ENCODE results near the gene SKIL. TPM values are rescaled to one million over a fixed set of nuclear protein-coding genes. Genes with fewer than 3 reads are reported as not detected.
A peak's percentile ranks its signal among the peaks of the same experiment; 100 is the strongest.

The SKIL gene
- total RNA-seq, 3 donors from 2014 or later, result 19.3 to 23.4 (median 20.0) TPM

GRCh38 chr3:170425491-170426239 is 68.2 kb downstream of the SKIL start:
- no peaks in the 10 kb centered on the region for H3K36me3 Mint-ChIP-seq (ENCODE audit: insufficient read depth)
- DNase-seq, result no peak
- ATAC-seq, result no peak

DNA sequence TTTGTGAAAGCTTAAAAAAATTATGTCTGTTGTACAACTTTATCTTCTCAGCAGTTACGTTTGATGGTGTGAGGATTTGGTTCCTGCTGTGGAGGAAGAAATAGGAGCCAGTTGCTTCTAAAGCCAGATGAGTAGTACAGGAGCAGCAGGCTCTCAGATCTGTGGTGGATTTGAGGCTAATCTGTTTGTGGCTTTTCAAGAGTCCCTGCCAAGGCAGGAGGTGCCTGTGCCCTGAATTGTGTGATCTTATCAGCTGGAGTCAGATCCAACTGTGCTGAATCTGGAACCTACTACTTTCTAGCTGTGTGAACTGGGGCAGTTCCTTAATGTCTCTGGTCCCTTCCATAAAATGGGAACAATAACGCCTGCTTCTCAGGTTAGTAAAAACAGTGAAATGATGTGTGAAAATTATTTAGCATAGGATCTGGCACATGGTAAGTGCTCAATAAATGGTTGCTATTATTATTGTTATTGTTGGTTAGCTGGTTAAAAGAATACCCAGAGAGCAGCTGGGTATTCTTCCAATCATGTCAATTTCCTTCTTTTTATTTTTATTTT is 68.8 kb downstream of the SKIL start:
- Mint-ChIP-seq H3K27me3 (ENCODE audit: low read depth) (peaks cover 8% of the 10 kb centered on the region), H3K4me3 (no peak overlapping the region), H3K9me3 (no peaks in the 10 kb centered on the region), H3K4me1 (ENCODE audit: low read depth) (peaks cover 17% of the 10 kb centered on the region), H3K36me3 (ENCODE audit: insufficient read depth) (no peaks in the 10 kb centered on the region)
- no peak for ATAC-seq
- DNase-seq, result no peak

More at GRCh38 chr3:170425491-170426239, 68.2 kb downstream of the SKIL start:
- H3K9me3 Mint-ChIP-seq, result no peaks in the 10 kb centered on the region
- H3K27me3 Mint-ChIP-seq (ENCODE audit: low read depth), result peaks cover 13% of the 10 kb centered on the region
- peaks cover 17% of the 10 kb centered on the region for H3K4me1 Mint-ChIP-seq (ENCODE audit: low read depth)
- no peak overlapping the region for H3K4me3 Mint-ChIP-seq

DNA sequence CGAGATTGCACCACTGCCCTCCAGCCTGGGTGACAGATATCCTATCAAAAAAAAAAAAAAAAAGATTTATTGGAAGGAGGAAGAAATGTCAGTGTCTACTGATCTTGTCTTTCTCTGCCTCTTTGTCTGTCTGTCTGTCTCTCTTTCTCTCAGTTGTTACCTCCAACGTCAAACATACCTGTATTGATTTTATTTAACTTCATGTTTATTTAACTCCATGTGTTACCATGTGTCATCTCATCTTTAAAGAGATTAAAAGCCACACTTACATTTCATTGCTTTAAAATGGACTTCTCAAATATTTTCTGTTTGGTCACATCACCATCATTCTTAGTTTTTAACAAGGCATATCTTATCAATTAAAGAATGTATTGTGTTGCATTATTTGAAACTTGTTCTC is 70.6 kb downstream of the SKIL start:
- no peaks in the 10 kb centered on the region for H3K9me3 Mint-ChIP-seq
- no peak overlapping the region for H3K4me3 Mint-ChIP-seq
- DNase-seq, result no peak
- no peaks in the 10 kb centered on the region for H3K36me3 Mint-ChIP-seq (ENCODE audit: insufficient read depth)
- H3K4me1 Mint-ChIP-seq (ENCODE audit: low read depth), result peaks cover 17% of the 10 kb centered on the region
- ATAC-seq, result no peak
- H3K27me3 Mint-ChIP-seq (ENCODE audit: low read depth), result no peaks in the 10 kb centered on the region

DNA sequence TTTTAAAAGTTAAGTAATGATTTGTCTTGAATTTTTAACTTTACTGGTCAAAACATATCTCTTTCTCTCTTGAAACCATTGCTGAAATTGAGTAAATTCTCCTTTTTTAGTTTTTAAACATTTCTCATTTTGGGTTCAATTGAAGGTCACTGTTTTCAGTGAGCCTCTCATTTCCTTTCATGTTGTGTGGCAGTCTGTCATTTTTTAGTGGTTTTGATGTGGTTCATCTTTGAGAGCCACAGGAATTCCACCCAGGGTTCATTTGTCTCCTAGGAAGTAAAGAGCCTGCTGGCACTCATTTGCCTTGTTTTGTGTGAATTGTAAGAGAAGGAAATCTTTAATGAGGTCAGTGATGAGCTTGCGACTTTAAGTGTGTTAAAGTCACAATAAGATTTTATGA is 71.5 kb downstream of the SKIL start:
- H3K36me3 Mint-ChIP-seq (ENCODE audit: insufficient read depth), result no peaks in the 10 kb centered on the region
- no peak overlapping the region for H3K4me3 Mint-ChIP-seq
- peaks cover 17% of the 10 kb centered on the region for H3K4me1 Mint-ChIP-seq (ENCODE audit: low read depth)
- H3K27me3 Mint-ChIP-seq (ENCODE audit: low read depth), result no peaks in the 10 kb centered on the region
- DNase-seq (no peak), ATAC-seq (peak; percentile 30 to 38)
- no peaks in the 10 kb centered on the region for H3K9me3 Mint-ChIP-seq

- Mint-ChIP-seq H3K36me3 (ENCODE audit: insufficient read depth) (no peaks in the 10 kb centered on the region), H3K9me3 (no peaks in the 10 kb centered on the region), H3K27me3 (ENCODE audit: low read depth) (no peaks in the 10 kb centered on the region), H3K4me1 (ENCODE audit: low read depth) (peaks cover 17% of the 10 kb centered on the region), H3K4me3 (no peak overlapping the region)
- ATAC-seq, result no peak
- DNase-seq, result no peak
Measured at GRCh38 chr3:170431054-170431453, 73.5 kb downstream of the SKIL start.

DNA sequence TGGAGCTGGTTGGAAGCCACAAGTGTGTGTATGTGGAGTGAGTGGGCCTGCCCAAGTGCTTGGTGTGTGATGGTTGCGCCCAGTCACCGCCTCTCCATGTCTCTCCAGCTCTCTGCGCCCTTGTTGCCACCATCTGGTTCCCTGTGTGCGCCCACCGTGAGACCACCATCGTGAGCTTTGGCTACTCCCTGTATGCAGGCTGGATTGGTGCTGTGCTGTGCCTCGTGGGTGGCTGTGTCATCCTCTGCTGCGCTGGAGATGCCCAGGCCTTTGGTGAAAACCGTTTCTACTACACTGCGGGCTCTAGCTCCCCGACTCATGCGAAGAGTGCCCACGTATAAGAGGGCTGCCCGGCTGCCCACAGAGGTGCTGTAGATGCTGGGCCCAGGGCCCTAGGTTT is 74.9 kb downstream of the SKIL start:
- ATAC-seq (no peak), DNase-seq (no peak)
- Mint-ChIP-seq H3K9me3 (no peaks in the 10 kb centered on the region), H3K27me3 (ENCODE audit: low read depth) (no peaks in the 10 kb centered on the region), H3K4me1 (ENCODE audit: low read depth) (peaks cover 17% of the 10 kb centered on the region), H3K36me3 (ENCODE audit: insufficient read depth) (no peaks in the 10 kb centered on the region), H3K4me3 (no peak overlapping the region)

GRCh38 chr3:170436697-170437096 is 79.2 kb downstream of the SKIL start:
- DNase-seq (no peak), ATAC-seq (no peak)
- H3K4me1 Mint-ChIP-seq (ENCODE audit: low read depth), result no peaks in the 10 kb centered on the region
- H3K36me3 Mint-ChIP-seq (ENCODE audit: insufficient read depth), result no peaks in the 10 kb centered on the region
- H3K9me3 Mint-ChIP-seq, result no peaks in the 10 kb centered on the region
- no peak overlapping the region for H3K4me3 Mint-ChIP-seq
- peaks cover 12% of the 10 kb centered on the region for H3K27me3 Mint-ChIP-seq (ENCODE audit: low read depth)

- H3K4me3 Mint-ChIP-seq, result no peak overlapping the region
- peaks cover 13% of the 10 kb centered on the region for H3K27me3 Mint-ChIP-seq (ENCODE audit: low read depth)
- no peaks in the 10 kb centered on the region for H3K36me3 Mint-ChIP-seq (ENCODE audit: insufficient read depth)
- H3K9me3 Mint-ChIP-seq, result no peaks in the 10 kb centered on the region
- no peak for ATAC-seq
- DNase-seq, result no peak
- no peaks in the 10 kb centered on the region for H3K4me1 Mint-ChIP-seq (ENCODE audit: low read depth)
Measured at GRCh38 chr3:170437176-170437575, 79.7 kb downstream of the SKIL start.

GRCh38 chr3:170437696-170438407 is 80.3 kb downstream of the SKIL start:
- no peak for ATAC-seq
- H3K36me3 Mint-ChIP-seq (ENCODE audit: insufficient read depth), result no peaks in the 10 kb centered on the region

DNA sequence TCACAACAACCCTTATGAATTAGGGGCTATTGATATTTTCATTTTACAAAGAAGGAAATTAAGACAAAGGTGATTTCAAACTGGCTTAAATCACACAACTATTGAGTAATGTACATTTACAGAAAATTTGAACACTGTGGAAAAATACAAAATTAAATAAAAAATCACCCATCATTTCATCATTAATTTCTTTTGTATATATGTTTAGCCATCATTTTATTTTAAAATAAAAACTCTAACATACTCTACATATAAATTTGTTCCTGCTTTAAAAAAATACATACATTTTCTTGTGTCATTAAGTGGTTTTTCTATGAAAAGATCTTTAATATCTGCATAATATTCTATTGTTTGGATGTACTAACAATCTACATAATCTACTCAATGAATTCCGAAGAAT is 81.3 kb downstream of the SKIL start:
- ATAC-seq, result no peak
- H3K36me3 Mint-ChIP-seq (ENCODE audit: insufficient read depth), result no peaks in the 10 kb centered on the region
- H3K4me1 Mint-ChIP-seq (ENCODE audit: low read depth), result no peaks in the 10 kb centered on the region
- no peak for DNase-seq
- no peak overlapping the region for H3K4me3 Mint-ChIP-seq
- H3K27me3 Mint-ChIP-seq (ENCODE audit: low read depth), result peaks cover 18% of the 10 kb centered on the region
- H3K9me3 Mint-ChIP-seq, result no peaks in the 10 kb centered on the region

More at GRCh38 chr3:170437696-170438407, 80.3 kb downstream of the SKIL start:
- Mint-ChIP-seq H3K4me1 (ENCODE audit: low read depth) (no peaks in the 10 kb centered on the region), H3K27me3 (ENCODE audit: low read depth) (peaks cover 18% of the 10 kb centered on the region), H3K4me3 (no peak overlapping the region), H3K9me3 (no peaks in the 10 kb centered on the region)
- DNase-seq, result no peak

DNA sequence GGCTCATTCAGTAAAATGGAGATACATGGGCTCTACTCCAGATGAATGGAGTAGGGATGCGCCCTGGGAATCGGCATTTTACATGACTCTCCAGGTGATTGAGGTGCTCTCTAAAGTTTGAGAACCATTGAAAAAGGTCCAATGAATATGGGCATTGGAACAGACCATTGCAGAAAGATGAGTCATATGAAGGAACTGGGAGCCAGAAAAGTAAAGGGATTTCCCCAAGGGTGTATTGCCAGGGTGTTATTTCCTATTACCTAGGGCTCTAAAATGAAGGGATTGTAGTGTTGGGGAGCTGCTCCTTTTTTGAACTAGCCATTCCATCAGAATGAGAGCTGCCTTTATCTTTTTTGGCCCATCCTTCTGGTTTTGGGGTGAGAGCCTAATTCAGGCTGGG is 82.8 kb downstream of the SKIL start:
- ATAC-seq, result no peak

DNA sequence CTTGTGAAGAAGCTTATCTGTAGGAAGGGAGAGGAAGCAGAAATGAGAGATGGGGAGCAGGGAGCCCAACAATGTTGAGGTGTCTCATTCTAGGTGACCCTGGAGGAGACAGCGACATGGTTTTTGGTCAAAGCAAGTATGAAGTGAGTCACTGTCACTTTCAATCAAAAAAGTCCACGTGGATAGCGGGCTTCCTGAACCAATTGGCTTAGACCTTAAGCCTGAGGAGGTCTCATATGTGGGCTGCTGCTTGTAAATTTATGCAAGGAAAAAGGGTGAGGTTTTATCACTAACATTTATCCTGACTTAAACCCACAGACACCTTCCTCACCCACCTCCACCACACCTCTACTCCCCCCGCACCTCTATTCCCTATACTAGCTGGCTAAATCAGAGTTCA is 83.9 kb downstream of the SKIL start:
- Mint-ChIP-seq H3K27me3 (ENCODE audit: low read depth) (peaks cover 18% of the 10 kb centered on the region), H3K9me3 (no peaks in the 10 kb centered on the region), H3K4me3 (no peak overlapping the region)

More for the DNA sequence above, 82.8 kb downstream of the SKIL start:
- Mint-ChIP-seq H3K4me1 (ENCODE audit: low read depth) (no peaks in the 10 kb centered on the region), H3K36me3 (ENCODE audit: insufficient read depth) (no peaks in the 10 kb centered on the region), H3K9me3 (no peaks in the 10 kb centered on the region), H3K4me3 (no peak overlapping the region), H3K27me3 (ENCODE audit: low read depth) (peaks cover 18% of the 10 kb centered on the region)
- no peak for DNase-seq

DNA sequence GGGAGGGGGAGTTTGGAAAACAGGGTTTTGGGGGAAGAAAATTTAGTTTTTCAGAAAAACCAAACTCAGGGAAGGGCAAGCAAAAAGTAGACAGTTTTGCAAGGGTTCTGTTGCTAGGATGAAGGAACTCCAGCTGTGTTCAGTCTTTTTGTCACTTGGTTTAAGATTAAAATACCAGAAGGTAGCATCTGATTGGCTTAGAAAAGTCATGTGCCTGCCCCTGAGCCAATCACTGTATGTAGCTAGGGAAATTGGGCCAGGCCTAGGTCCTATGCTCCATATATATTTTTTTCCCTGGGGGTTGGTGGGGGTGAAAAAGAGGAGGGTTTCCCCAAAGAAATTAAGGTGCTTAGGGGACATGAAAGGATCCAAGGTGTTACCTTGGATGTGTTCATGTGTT is 85.4 kb downstream of the SKIL start:
- Mint-ChIP-seq H3K36me3 (ENCODE audit: insufficient read depth) (no peaks in the 10 kb centered on the region), H3K4me3 (no peak overlapping the region), H3K4me1 (ENCODE audit: low read depth) (no peaks in the 10 kb centered on the region), H3K9me3 (no peaks in the 10 kb centered on the region), H3K27me3 (ENCODE audit: low read depth) (peaks cover 18% of the 10 kb centered on the region)
- DNase-seq, result no peak
- no peak for ATAC-seq

More for the DNA sequence above, 83.9 kb downstream of the SKIL start:
- Mint-ChIP-seq H3K36me3 (ENCODE audit: insufficient read depth) (no peaks in the 10 kb centered on the region), H3K4me1 (ENCODE audit: low read depth) (no peaks in the 10 kb centered on the region)
- DNase-seq, result no peak
- no peak for ATAC-seq

DNA sequence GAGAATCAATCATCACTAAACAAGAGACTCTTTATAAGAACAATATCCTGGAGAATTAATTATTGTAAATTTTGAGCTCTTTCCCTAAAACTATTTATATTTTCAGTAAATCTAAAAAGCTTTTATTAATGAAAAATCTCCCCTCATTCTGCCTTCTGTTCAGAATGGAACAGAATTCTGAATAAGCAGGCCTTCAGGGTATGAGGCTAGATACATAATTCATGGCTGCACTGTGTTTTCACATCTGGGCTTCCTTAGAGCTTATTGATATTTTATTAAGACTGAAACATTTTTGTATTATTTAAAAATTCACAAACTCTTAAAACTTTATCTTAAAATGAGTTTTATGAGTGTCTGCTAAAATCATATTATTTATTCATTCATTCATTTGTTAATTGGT is 85.9 kb downstream of the SKIL start:
- Mint-ChIP-seq H3K36me3 (ENCODE audit: insufficient read depth) (no peaks in the 10 kb centered on the region), H3K27me3 (ENCODE audit: low read depth) (peaks cover 18% of the 10 kb centered on the region), H3K4me1 (ENCODE audit: low read depth) (no peaks in the 10 kb centered on the region), H3K9me3 (no peaks in the 10 kb centered on the region), H3K4me3 (no peak overlapping the region)
- ATAC-seq (no peak), DNase-seq (no peak)

All from activated T-cell treated with anti-CD3 and anti-CD28 coated beads, Interleukin-2, amount 50 U/mL, for 4 hours (primary cell).